ENCODE measurements around the gene CACNA1A. TPM values are rescaled to one million over a fixed set of nuclear protein-coding genes. Genes with fewer than 3 reads are reported as not detected.

CACNA1A gene
- total RNA-seq, 1 donor from 2014 or later: 8.6 TPM

- H3K9me3 ChIP-seq: no peaks in the 10 kb centered on the region
- TF ChIP-seq POLR2A (IDR thresholded peaks at IDR 0.05) (no peak), POLR2AphosphoS5 (IDR thresholded peaks at IDR 0.05; ENCODE audit: insufficient read depth in 1 of 2, low read depth in 1 of 2) (no peak), CTCF (IDR thresholded peaks at IDR 0.05) (no peak)
- H3K4me3 ChIP-seq: no peak overlapping the region
- H3K4me1 ChIP-seq: no peaks in the 10 kb centered on the region
- intact Hi-C loops (cut with DNase I): no loop called here
- no peaks in the 10 kb centered on the region for H3K27me3 ChIP-seq
- no peak for DNase-seq (ENCODE audit: extremely low spot score in 2 of 2)
- no peaks in the 10 kb centered on the region for H3K36me3 ChIP-seq
- H3K27ac ChIP-seq: no peak overlapping the region
Measured at GRCh38 chr19:13347367-13347766, 158.9 kb downstream of the CACNA1A start.

GRCh38 chr19:13343514-13343913, 162.8 kb downstream of the CACNA1A start:
- H3K9me3 ChIP-seq: no peaks in the 10 kb centered on the region
- TF ChIP-seq POLR2AphosphoS5 (IDR thresholded peaks at IDR 0.05; ENCODE audit: insufficient read depth in 1 of 2, low read depth in 1 of 2) (no peak), CTCF (IDR thresholded peaks at IDR 0.05) (no peak), POLR2A (IDR thresholded peaks at IDR 0.05) (no peak)
- no peak for DNase-seq (ENCODE audit: extremely low spot score in 2 of 2)
- no peaks in the 10 kb centered on the region for H3K4me1 ChIP-seq
- intact Hi-C loops (cut with DNase I): no loop called here
- no peak overlapping the region for H3K27ac ChIP-seq
- no peak overlapping the region for H3K4me3 ChIP-seq
- H3K36me3 ChIP-seq: no peaks in the 10 kb centered on the region
- no peaks in the 10 kb centered on the region for H3K27me3 ChIP-seq

- TF ChIP-seq POLR2A (IDR thresholded peaks at IDR 0.05): no peak
- no peak for TF ChIP-seq CTCF (IDR thresholded peaks at IDR 0.05)
- no peak for TF ChIP-seq POLR2AphosphoS5 (IDR thresholded peaks at IDR 0.05; ENCODE audit: insufficient read depth in 1 of 2, low read depth in 1 of 2)
- Histone ChIP-seq H3K4me3 (no peak overlapping the region), H3K36me3 (no peaks in the 10 kb centered on the region), H3K4me1 (no peaks in the 10 kb centered on the region), H3K27ac (no peak overlapping the region), H3K27me3 (no peaks in the 10 kb centered on the region), H3K9me3 (no peaks in the 10 kb centered on the region)
- no peak for DNase-seq (ENCODE audit: extremely low spot score in 2 of 2)
- intact Hi-C loops (cut with DNase I): no loop called here
Measured at GRCh38 chr19:13342672-13343071, 163.6 kb downstream of the CACNA1A start.

GRCh38 chr19:13339869-13340268, 166.4 kb downstream of the CACNA1A start:
- Histone ChIP-seq H3K9me3 (peaks cover 6% of the 10 kb centered on the region), H3K36me3 (no peaks in the 10 kb centered on the region), H3K4me1 (no peaks in the 10 kb centered on the region), H3K27ac (no peak overlapping the region), H3K4me3 (no peak overlapping the region), H3K27me3 (no peaks in the 10 kb centered on the region)
- TF ChIP-seq CTCF (IDR thresholded peaks at IDR 0.05): no peak
- no peak for TF ChIP-seq POLR2A (IDR thresholded peaks at IDR 0.05)
- no peak for TF ChIP-seq POLR2AphosphoS5 (IDR thresholded peaks at IDR 0.05; ENCODE audit: insufficient read depth in 1 of 2, low read depth in 1 of 2)
- intact Hi-C loops (cut with DNase I): no loop called here
- DNase-seq (ENCODE audit: extremely low spot score in 2 of 2): no peak

GRCh38 chr19:13337181-13337580, 169.1 kb downstream of the CACNA1A start:
- Histone ChIP-seq H3K9me3 (peaks cover 6% of the 10 kb centered on the region), H3K27ac (no peak overlapping the region), H3K27me3 (no peaks in the 10 kb centered on the region), H3K4me3 (no peak overlapping the region), H3K36me3 (no peaks in the 10 kb centered on the region), H3K4me1 (no peaks in the 10 kb centered on the region)
- no peak for DNase-seq (ENCODE audit: extremely low spot score in 2 of 2)
- intact Hi-C loops (cut with DNase I): no loop called here
- TF ChIP-seq POLR2A (IDR thresholded peaks at IDR 0.05) (no peak), CTCF (IDR thresholded peaks at IDR 0.05) (no peak)
